ENCODE results near the gene CACNA1A. TPM values are rescaled to one million over a fixed set of nuclear protein-coding genes. Genes with fewer than 3 reads are reported as not detected.

Gene CACNA1A
- total and polyA plus RNA-seq, 2 of the 4 experiments (the other 2 are of a cell fraction): 5.9 to 15.0 TPM

DNA sequence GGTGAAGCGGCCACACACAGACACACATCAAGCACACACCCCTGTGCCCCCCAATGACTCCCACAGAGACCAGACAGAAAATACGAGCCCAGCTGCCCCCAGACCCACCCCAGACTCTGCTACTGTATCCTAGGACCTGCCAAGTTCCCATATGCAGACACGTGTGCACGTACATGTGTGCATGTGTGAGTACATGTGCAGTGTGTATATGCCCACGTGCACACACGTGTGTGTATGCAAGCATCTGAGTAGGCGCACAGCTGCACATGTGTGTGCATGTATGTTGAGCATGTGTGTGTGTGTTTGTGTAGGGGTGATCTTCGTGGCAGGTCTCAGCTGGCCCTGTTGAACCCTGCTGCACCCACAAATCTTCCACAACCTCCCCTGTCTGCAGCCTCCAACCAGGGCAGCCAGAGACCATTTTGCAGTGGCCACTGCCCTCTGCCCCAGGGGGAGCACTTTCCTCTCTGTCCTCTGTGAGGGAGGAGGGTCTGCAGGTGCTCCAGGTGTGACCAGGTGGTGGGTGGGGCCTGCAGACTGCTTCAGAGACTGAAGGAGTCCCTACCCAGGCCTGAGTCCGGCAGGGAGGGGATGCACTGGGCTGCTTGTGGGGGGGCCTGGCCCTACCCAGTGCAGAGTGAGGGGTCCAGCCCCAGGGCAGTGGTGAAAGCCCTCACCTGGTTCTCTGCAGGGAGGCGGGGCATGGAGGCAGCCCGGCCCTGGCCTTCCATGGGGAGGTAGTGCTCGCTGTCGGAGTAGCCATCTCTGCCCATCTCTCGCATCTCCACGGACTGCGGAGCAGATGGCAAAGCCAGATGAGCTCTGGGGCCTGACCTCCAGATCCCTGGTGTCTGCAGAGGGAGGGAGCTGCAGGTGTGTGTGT, 294.6 kb downstream of the CACNA1A start:
- no TSS peak for BruUV-seq (replicated peaks)

More for the DNA sequence above, 294.6 kb downstream of the CACNA1A start:
- in situ Hi-C loops (cut with MboI; ENCODE audit: low sequenced_read_pairs) (no loop called here), intact Hi-C loops (cut with micrococcal nuclease) (no loop called here), dilution Hi-C loops (cut with HindIII; ENCODE audit: low sequenced_read_pairs, unreplicated experiment) (no loop called here)
- Histone ChIP-seq H3K36me3 (ENCODE audit: control insufficient read depth, insufficient read depth, low read length) (peaks cover 2% of the 10 kb centered on the region; the same call in 1 of the 2 replicates), H3K18ac (ENCODE audit: low read depth, low read length) (no peak overlapping the region), H3K4me1 (ENCODE audit: control insufficient read depth, insufficient read depth, low read length) (peaks cover 6% of the 10 kb centered on the region), H3K27me3 (ENCODE audit: control insufficient read depth, insufficient read depth, low read length) (no peaks in the 10 kb centered on the region), H3K4me3 (ENCODE audit: insufficient read depth, low read depth, low read length) (no peak overlapping the region), H2BK5ac (ENCODE audit: low read depth, low read length, poor library complexity, severe bottlenecking) (no peak overlapping the region), H4K8ac (ENCODE audit: low read depth in 2 of 2, low read length in 2 of 2) (no peak overlapping the region), H3K9me1 (ENCODE audit: insufficient read depth, low read length) (no peaks in the 10 kb centered on the region), H2BK120ac (ENCODE audit: low read depth, low read length) (no peak overlapping the region), H3K14ac (replicated peaks; ENCODE audit: low read depth, low read length) (no peak overlapping the region), H2BK15ac (ENCODE audit: low read depth, low read length) (no peak overlapping the region), H2AK9ac (replicated peaks; ENCODE audit: low read depth, low read length, poor library complexity) (no peak overlapping the region), H2BK20ac (ENCODE audit: low read depth, low read length) (no peak overlapping the region), H3K56ac (ENCODE audit: extremely low read depth, insufficient read depth, low read length) (no peak overlapping the region), H3K4me2 (ENCODE audit: low read depth, low read length) (no peak overlapping the region), H3K27ac (ENCODE audit: insufficient read depth, low read length) (no peak overlapping the region), H4K20me1 (ENCODE audit: insufficient read depth, low read length) (no peaks in the 10 kb centered on the region), H2AK5ac (ENCODE audit: low read depth, low read length) (no peak overlapping the region), H2AFZ (replicated peaks; ENCODE audit: low read length, poor library complexity) (no peak overlapping the region), H4K91ac (ENCODE audit: insufficient read depth, low read depth, low read length) (no peak overlapping the region), H3K79me1 (ENCODE audit: low read depth in 1 of 2, low read length in 2 of 2) (no peaks in the 10 kb centered on the region), H3K4ac (ENCODE audit: low read depth, low read length) (no peak overlapping the region), H3K23ac (ENCODE audit: low read depth, low read length) (no peak overlapping the region), H4K5ac (ENCODE audit: low read depth, low read length) (no peak overlapping the region), H3K9me3 (ENCODE audit: control insufficient read depth, insufficient read depth, low read length) (no peaks in the 10 kb centered on the region), H3K9ac (ENCODE audit: low read depth, low read length) (no peak overlapping the region)
- no peak for ATAC-seq (ENCODE audit: low read depth)
- DNase-seq: no peak
- WGBS, 2 experiments (ENCODE audit: extremely low coverage in 2 of 2, insufficient read length in 1 of 2): 93% methylated on average over 2 of the region's 16 CpGs; no CpG with 5 or more reads in 1 of the 2 experiments
- TF ChIP-seq POLR2A (IDR thresholded peaks at IDR 0.05; ENCODE audit: low read depth, low read length) (no peak), MAFK (IDR thresholded peaks at IDR 0.05; ENCODE audit: low read depth, low read length) (no peak), MAZ (IDR thresholded peaks at IDR 0.05; ENCODE audit: borderline replicate concordance, low read depth, low read length) (no peak), MXI1 (IDR thresholded peaks at IDR 0.05; ENCODE audit: borderline replicate concordance, low read depth, low read length) (no peak), FOS (IDR thresholded peaks at IDR 0.05; ENCODE audit: low read depth, low read length) (no peak), RAD21 (IDR thresholded peaks at IDR 0.05; ENCODE audit: low read length) (no peak), RCOR1 (IDR thresholded peaks at IDR 0.05; ENCODE audit: insufficient replicate concordance, low read length) (no peak), NFE2L2 (IDR thresholded peaks at IDR 0.05; ENCODE audit: low read depth, low read length) (no peak), RFX5 (IDR thresholded peaks at IDR 0.05; ENCODE audit: low read depth, low read length) (no peak), SMC3 (IDR thresholded peaks at IDR 0.05; ENCODE audit: low read depth, low read length) (no peak), BHLHE40 (IDR thresholded peaks at IDR 0.05; ENCODE audit: low read depth, low read length) (no peak), CEBPB (IDR thresholded peaks at IDR 0.05; ENCODE audit: low read depth, low read length) (no peak)
- TF ChIP-seq, protein P1, sequence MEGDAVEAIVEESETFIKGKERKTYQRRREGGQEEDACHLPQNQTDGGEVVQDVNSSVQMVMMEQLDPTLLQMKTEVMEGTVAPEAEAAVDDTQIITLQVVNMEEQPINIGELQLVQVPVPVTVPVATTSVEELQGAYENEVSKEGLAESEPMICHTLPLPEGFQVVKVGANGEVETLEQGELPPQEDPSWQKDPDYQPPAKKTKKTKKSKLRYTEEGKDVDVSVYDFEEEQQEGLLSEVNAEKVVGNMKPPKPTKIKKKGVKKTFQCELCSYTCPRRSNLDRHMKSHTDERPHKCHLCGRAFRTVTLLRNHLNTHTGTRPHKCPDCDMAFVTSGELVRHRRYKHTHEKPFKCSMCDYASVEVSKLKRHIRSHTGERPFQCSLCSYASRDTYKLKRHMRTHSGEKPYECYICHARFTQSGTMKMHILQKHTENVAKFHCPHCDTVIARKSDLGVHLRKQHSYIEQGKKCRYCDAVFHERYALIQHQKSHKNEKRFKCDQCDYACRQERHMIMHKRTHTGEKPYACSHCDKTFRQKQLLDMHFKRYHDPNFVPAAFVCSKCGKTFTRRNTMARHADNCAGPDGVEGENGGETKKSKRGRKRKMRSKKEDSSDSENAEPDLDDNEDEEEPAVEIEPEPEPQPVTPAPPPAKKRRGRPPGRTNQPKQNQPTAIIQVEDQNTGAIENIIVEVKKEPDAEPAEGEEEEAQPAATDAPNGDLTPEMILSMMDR (conservative IDR thresholded peaks at IDR 0.05; ENCODE audit: low read depth, low read length): no peak
- TF ChIP-seq, protein P2, sequence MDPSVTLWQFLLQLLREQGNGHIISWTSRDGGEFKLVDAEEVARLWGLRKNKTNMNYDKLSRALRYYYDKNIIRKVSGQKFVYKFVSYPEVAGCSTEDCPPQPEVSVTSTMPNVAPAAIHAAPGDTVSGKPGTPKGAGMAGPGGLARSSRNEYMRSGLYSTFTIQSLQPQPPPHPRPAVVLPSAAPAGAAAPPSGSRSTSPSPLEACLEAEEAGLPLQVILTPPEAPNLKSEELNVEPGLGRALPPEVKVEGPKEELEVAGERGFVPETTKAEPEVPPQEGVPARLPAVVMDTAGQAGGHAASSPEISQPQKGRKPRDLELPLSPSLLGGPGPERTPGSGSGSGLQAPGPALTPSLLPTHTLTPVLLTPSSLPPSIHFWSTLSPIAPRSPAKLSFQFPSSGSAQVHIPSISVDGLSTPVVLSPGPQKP (IDR thresholded peaks at IDR 0.05; ENCODE audit: borderline replicate concordance, low read depth, low read length): no peak
- TF ChIP-seq, protein P3, sequence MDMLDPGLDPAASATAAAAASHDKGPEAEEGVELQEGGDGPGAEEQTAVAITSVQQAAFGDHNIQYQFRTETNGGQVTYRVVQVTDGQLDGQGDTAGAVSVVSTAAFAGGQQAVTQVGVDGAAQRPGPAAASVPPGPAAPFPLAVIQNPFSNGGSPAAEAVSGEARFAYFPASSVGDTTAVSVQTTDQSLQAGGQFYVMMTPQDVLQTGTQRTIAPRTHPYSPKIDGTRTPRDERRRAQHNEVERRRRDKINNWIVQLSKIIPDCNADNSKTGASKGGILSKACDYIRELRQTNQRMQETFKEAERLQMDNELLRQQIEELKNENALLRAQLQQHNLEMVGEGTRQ (IDR thresholded peaks at IDR 0.05; ENCODE audit: low read depth, low read length): no peak
- CTCF ChIA-PET: no interaction called here
- POLR2A ChIA-PET (ENCODE audit: unreplicated experiment): no interaction called here

Data from IMR-90 (cell line).